SK-N-MC (cell line): ENCODE results near the gene RABEP2.

Experiments used
- DNase-seq: peaks from one replicate; pipeline ENCODE4 v3.0.0-alpha.2; 2011; ENCODE audit warnings: low read depth, low spot score
- H3K27ac ChIP-seq: fragments of 200-600 bp; sonication (generic); 2 replicates; pipeline ENCODE4 v1.5.1; 2016; ENCODE audit warnings: mixed run types
- H3K36me3 ChIP-seq: fragments of 200-600 bp; sonication (generic); 2 replicates; pipeline ENCODE4 v1.6.1; 2017; ENCODE audit warnings: antibody characterized with exemption, low read length, mixed read lengths; ENCODE audit not compliant: insufficient read depth
- H3K4me3 ChIP-seq: fragments of 200-600 bp; sonication (generic); 2 replicates; pipeline ENCODE4 v1.5.1; 2016
- H3K9ac ChIP-seq: fragments of 200-600 bp; sonication (generic); 2 replicates; pipeline ENCODE4 v1.8.0; 2017; ENCODE audit warnings: mixed run types, mixed read lengths; ENCODE audit not compliant: insufficient read length
- H3K9me3 ChIP-seq: fragments of 200-600 bp; sonication (generic); 2 replicates; pipeline ENCODE4 v1.6.1; 2017; ENCODE audit warnings: low read depth, mild to moderate bottlenecking, antibody characterized with exemption, low read length, moderate library complexity, mixed read lengths
- EZH2 ChIP-seq: fragments of 200-600 bp; sonication (generic); IDR thresholded peaks from one replicate; pipeline ENCODE4 v1.6.1; 2017; ENCODE audit warnings: antibody characterized with exemption
- FOXP2 ChIP-seq: optimal IDR thresholded peaks from 2 replicates; pipeline ENCODE3; 2011; ENCODE audit warnings: mild to moderate bottlenecking, moderate library complexity; ENCODE audit not compliant: insufficient read depth; ENCODE audit errors: extremely low read length, control extremely low read depth
- POLR2AphosphoS5 ChIP-seq: IDR thresholded peaks from 2 replicates; pipeline ENCODE4 v1.6.1; 2012; ENCODE audit warnings: mild to moderate bottlenecking, low read depth, low read length, borderline replicate concordance

Gene RABEP2

DNA sequence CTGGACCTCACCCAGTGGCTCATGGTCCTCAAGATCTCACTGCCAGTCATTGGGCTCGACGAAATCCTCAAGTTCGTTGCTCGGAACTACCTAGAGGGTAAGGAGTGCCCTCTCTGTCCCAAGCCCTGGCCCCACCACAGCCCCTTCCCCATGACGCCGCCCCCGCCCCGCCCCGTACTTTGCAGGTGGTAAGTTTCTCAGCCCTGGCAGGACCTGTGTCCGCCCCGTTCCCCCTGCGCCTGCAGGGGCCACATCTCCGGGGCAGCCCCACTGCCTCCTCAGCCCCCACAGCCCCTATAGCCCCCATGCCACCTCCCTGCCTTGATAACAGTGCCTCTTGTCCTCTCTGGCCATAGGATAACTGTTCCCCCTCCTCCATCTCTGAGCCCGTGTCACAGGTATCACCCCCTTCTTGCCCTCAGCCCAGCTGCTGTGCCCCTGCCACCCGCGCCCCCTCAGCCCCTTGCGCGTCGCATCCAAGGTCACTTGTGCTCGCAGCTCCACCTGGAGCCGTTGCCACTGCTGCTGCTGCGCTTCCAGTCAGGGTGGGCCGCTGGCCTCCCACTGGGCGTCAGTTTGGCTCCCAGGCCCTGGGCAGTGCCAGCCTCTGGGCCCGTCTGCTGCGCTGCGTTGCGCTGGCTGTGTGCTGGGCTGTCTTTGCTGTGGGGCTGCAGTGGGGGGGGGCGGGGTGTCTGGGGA is 21.5 kb downstream of the RABEP2 start:
- TF ChIP-seq FOXP2 (no peak), EZH2 (no peak), POLR2AphosphoS5 (no peak)
- Histone ChIP-seq H3K36me3 (no peaks in the 10 kb centered on the region), H3K9ac (no peak overlapping the region), H3K4me3 (no peak overlapping the region), H3K9me3 (no peaks in the 10 kb centered on the region), H3K27ac (no peak overlapping the region)
- no peak for DNase-seq

DNA sequence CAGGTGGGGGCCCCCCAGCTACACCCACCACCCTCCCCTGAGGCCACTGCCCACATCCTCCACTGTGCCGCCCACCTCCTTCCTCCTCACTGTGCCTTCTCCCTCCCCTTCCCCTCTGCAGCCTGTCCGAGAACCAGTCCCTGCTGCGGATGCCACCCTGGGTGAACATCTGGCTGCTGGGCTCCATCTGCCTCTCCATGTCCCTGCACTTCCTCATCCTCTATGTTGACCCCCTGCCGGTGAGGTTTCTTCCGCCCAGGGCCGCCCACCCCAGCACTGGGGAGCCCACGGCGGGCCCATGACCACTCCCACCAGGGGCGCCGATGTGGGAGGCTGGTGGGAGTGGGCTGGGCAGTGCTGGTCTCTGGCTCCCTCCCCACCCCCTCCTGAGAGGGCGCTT is 22.1 kb downstream of the RABEP2 start:
- no peak for DNase-seq
- Histone ChIP-seq H3K4me3 (no peak overlapping the region), H3K36me3 (no peaks in the 10 kb centered on the region), H3K27ac (no peak overlapping the region), H3K9me3 (no peaks in the 10 kb centered on the region), H3K9ac (no peak overlapping the region)
- no peak for TF ChIP-seq POLR2AphosphoS5
- TF ChIP-seq EZH2, result no peak
- TF ChIP-seq FOXP2, result no peak

DNA sequence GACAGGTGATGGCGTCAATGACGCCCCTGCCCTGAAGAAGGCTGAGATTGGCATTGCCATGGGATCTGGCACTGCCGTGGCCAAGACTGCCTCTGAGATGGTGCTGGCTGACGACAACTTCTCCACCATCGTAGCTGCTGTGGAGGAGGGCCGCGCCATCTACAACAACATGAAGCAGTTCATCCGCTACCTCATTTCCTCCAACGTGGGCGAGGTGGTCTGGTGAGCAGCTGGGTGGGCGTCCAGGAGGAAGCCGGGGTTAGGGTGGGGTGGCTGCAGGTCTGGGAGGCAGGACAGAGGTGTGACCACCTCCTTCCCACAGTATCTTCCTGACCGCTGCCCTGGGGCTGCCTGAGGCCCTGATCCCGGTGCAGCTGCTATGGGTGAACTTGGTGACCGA is 23.2 kb downstream of the RABEP2 start:
- TF ChIP-seq EZH2, result no peak
- TF ChIP-seq POLR2AphosphoS5, result no peak
- no peak for TF ChIP-seq FOXP2
- Histone ChIP-seq H3K4me3 (no peak overlapping the region), H3K9me3 (no peaks in the 10 kb centered on the region), H3K27ac (no peak overlapping the region), H3K9ac (no peak overlapping the region), H3K36me3 (no peaks in the 10 kb centered on the region)
- DNase-seq, result no peak

DNA sequence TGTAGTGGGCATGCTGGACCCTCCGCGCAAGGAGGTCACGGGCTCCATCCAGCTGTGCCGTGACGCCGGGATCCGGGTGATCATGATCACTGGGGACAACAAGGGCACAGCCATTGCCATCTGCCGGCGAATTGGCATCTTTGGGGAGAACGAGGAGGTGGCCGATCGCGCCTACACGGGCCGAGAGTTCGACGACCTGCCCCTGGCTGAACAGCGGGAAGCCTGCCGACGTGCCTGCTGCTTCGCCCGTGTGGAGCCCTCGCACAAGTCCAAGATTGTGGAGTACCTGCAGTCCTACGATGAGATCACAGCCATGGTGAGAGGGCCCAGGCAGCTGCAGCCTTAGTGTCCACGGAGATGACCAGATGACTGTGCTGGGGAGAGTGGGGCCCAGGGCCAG is 24.4 kb downstream of the RABEP2 start:
- H3K27ac ChIP-seq, result no peak overlapping the region

DNA sequence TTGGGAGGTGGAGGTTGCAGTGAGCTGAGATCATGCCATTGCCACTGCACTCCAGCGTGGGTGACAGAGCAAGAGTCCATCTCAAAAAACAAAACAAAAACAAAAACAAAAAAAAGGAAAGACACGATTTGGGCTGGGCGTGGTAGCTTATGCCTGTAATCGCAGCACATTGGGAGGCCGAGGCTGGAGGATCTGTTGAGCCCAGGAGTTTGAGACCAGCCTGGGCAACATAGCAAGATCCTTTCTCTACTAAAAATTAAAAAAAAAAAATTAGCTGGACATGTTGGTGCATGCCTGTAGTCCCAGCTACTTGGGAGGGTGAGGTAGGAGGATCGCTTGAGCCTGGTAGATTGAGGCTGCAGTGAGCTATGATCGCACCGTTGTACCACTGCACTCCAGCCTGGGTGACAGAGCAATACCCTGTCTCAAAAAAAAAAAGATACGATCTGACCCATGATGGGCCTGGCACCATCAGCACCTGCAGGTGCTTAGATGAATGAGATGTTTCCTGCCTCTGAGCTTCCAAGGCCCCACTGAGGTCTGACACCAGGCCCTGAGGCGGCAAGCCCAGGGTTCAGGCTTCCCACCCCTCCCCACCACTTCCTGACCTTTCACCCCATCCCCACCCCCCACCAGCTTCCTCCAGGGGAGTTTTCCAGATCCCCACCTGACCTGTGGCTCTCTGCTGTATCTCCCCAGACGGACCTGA is 25.0 kb downstream of the RABEP2 start:
- H3K9ac ChIP-seq, result no peak overlapping the region
- no peak overlapping the region for H3K4me3 ChIP-seq
- no peaks in the 10 kb centered on the region for H3K9me3 ChIP-seq
- TF ChIP-seq POLR2AphosphoS5, result no peak
- no peak for TF ChIP-seq EZH2
- no peak for TF ChIP-seq FOXP2
- no peak overlapping the region for H3K27ac ChIP-seq
- H3K36me3 ChIP-seq, result no peaks in the 10 kb centered on the region
- no peak for DNase-seq

More for the DNA sequence above, 24.4 kb downstream of the RABEP2 start:
- Histone ChIP-seq H3K4me3 (no peak overlapping the region), H3K9me3 (no peaks in the 10 kb centered on the region), H3K36me3 (no peaks in the 10 kb centered on the region), H3K9ac (no peak overlapping the region)
- TF ChIP-seq EZH2, result no peak
- DNase-seq, result no peak

DNA sequence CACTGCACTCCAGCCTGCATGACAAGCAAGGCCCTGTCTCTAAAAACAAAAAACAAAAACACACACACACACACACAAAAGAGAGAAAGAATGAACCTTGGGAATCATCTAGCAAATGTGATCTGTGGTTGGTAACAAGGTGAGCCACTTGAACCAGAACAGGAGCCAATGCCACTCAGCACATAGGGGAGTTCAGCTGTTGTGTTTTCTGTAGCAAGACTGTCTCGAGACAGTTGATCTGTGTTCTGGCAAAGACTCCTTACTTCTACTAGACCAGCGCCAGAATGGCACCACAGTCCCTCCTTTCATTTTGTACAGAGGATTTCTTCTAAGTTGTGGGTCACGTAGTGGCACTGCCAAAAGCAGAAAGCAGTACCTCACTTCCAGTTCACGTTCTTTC is 26.1 kb downstream of the RABEP2 start:
- no peaks in the 10 kb centered on the region for H3K9me3 ChIP-seq
- H3K36me3 ChIP-seq, result no peaks in the 10 kb centered on the region
- no peak overlapping the region for H3K9ac ChIP-seq
- H3K4me3 ChIP-seq, result no peak overlapping the region
- no peak for DNase-seq
- H3K27ac ChIP-seq, result no peak overlapping the region
- TF ChIP-seq POLR2AphosphoS5, result no peak
- TF ChIP-seq EZH2, result no peak
- no peak for TF ChIP-seq FOXP2

DNA sequence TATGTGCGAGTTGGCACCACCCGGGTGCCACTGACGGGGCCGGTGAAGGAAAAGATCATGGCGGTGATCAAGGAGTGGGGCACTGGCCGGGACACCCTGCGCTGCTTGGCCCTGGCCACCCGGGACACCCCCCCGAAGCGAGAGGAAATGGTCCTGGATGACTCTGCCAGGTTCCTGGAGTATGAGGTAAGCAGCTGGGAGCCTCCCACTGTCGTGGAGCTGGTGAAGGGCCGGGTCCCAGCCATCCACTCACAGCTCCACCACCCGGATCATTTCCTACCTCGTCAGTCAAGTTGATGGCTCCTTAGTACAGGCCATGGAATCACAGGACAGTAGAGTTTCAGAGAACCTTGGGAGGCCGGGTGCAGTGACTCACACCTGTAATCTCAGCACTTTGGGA is 26.8 kb downstream of the RABEP2 start:
- Histone ChIP-seq H3K9ac (no peak overlapping the region), H3K9me3 (no peaks in the 10 kb centered on the region), H3K27ac (no peak overlapping the region), H3K36me3 (no peaks in the 10 kb centered on the region), H3K4me3 (no peak overlapping the region)
- no peak for DNase-seq
- TF ChIP-seq POLR2AphosphoS5, result no peak

DNA sequence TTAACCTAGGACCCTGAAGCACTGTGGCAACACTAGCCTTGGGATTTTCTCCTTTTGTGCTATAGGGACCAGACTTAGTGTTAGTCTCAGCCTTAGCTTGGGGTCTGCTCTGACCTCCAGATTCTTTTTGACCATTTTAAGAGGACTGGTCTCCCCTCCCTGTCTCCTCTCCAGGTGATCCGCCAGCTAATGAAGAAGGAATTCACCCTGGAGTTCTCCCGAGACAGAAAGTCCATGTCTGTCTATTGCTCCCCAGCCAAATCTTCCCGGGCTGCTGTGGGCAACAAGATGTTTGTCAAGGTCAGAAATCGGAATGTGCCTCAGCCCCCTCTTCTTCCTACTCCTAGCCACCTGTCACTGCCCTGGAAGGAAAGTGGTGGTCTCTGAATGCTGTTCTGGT is 27.2 kb downstream of the RABEP2 start:
- no peaks in the 10 kb centered on the region for H3K36me3 ChIP-seq
- no peak overlapping the region for H3K27ac ChIP-seq
- H3K9me3 ChIP-seq, result no peaks in the 10 kb centered on the region
- TF ChIP-seq FOXP2 (no peak), POLR2AphosphoS5 (no peak), EZH2 (no peak)
- no peak overlapping the region for H3K4me3 ChIP-seq
- no peak for DNase-seq
- no peak overlapping the region for H3K9ac ChIP-seq

DNA sequence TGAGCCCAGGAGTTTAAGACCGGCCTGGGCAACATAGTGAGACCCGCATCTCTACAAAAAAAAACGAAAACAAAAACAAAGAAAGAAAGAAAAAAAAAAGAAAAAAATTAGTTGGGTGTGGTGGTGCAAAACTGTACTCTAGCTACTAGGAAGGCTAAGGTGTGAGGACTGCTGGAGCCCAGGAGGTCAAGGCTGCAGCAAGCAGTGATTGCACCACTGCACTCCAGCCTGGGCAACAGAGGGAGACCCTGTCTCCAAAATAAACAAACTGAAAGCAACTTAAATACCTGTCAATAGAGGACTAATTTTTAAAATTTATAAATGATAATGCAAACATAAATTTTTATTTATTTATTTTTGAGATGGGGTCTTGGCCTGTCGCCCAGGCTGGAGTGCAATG is 29.4 kb downstream of the RABEP2 start:
- no peak for TF ChIP-seq POLR2AphosphoS5
- no peak for TF ChIP-seq FOXP2
- TF ChIP-seq EZH2, result no peak
- H3K27ac ChIP-seq, result no peak overlapping the region
- no peak for DNase-seq
- H3K9ac ChIP-seq, result no peak overlapping the region
- H3K36me3 ChIP-seq, result no peaks in the 10 kb centered on the region
- H3K9me3 ChIP-seq, result no peaks in the 10 kb centered on the region
- H3K4me3 ChIP-seq, result no peak overlapping the region
